ENCODE results near the gene CASP8. TPM values are rescaled to one million over a fixed set of nuclear protein-coding genes. Genes with fewer than 3 reads are reported as not detected.

The CASP8 gene
- total RNA-seq, 1 donor from 2014 or later = not detected

DNA sequence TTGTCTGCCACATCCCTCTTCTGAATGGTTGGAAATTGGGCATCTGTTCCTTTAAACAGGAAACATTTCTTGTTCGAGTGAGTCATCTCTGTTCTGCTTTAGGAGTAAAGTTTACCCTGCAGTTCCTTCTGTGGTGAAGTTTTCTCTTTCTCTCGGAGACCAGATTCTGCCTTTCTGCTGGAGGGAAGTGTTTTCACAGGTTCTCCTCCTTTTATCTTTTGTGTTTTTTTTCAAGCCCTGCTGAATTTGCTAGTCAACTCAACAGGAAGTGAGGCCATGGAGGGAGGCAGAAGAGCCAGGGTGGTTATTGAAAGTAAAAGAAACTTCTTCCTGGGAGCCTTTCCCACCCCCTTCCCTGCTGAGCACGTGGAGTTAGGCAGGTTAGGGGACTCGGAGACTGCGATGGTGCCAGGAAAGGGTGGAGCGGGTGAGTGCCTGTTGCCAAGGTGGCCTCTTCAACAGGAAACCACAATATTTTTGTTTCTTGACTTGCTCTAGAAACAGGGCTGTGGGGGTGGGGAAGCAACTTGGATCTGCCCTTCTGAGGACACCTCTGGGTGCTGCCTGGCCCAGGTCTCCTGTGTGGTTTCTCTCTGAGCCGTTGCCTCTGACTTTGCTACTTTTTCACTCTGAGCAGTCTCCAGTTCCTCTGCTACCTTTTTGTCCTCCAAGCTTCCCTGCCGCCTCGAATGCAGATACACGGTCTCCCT, 2.2 kb upstream of the CASP8 start:
- no peaks in the 10 kb centered on the region for H3K36me3 Mint-ChIP-seq (ENCODE audit: unreplicated experiment)
- DNase-seq = no peak
- H3K4me3 Mint-ChIP-seq (ENCODE audit: unreplicated experiment) = no peak overlapping the region
- no peaks in the 10 kb centered on the region for H3K4me1 Mint-ChIP-seq (ENCODE audit: low read depth, unreplicated experiment)
- no peaks in the 10 kb centered on the region for H3K9me3 Mint-ChIP-seq (ENCODE audit: unreplicated experiment)
- H3K27ac Mint-ChIP-seq (ENCODE audit: unreplicated experiment) = no peak overlapping the region
- H3K27me3 Mint-ChIP-seq (ENCODE audit: unreplicated experiment) = no peaks in the 10 kb centered on the region
- no peak for TF ChIP-seq CTCF (IDR thresholded peaks at IDR 0.05; ENCODE audit: partially characterized antibody, unreplicated experiment)

- H3K4me3 Mint-ChIP-seq (ENCODE audit: unreplicated experiment) = no peak overlapping the region
These were observed 1.4 kb upstream of the CASP8 start for GRCh38 chr2:201258666-201259615.

DNA sequence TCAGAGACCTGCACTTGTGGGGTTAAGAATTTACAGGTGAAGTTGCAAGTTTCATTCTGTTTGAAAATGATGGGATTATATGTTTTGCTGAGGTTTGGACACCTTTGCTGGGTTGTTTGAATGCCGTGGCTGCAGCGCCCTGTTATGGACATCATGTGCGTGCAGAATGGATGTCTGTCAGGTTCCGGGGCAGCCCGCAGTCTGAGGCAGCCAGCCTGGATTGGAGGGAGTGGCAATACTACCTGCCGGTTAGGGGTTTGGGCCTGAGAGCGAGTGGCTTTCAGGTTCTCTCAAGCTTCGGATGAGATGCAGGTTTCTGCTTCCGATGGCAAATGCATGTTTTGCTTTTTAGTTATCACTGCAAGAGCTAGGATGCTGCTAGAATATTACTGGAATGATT, 1.1 kb downstream of the CASP8 start:
- no peak overlapping the region for H3K4me3 Mint-ChIP-seq (ENCODE audit: unreplicated experiment)
- H3K27me3 Mint-ChIP-seq (ENCODE audit: unreplicated experiment) = no peaks in the 10 kb centered on the region
- no peak for TF ChIP-seq CTCF (IDR thresholded peaks at IDR 0.05; ENCODE audit: partially characterized antibody, unreplicated experiment)
- DNase-seq = no peak
- H3K9me3 Mint-ChIP-seq (ENCODE audit: unreplicated experiment) = peaks cover 1% of the 10 kb centered on the region
- H3K36me3 Mint-ChIP-seq (ENCODE audit: unreplicated experiment) = no peaks in the 10 kb centered on the region
- H3K27ac Mint-ChIP-seq (ENCODE audit: unreplicated experiment) = no peak overlapping the region
- no peaks in the 10 kb centered on the region for H3K4me1 Mint-ChIP-seq (ENCODE audit: low read depth, unreplicated experiment)

More at GRCh38 chr2:201258666-201259615, 1.4 kb upstream of the CASP8 start:
- TF ChIP-seq CTCF (IDR thresholded peaks at IDR 0.05; ENCODE audit: partially characterized antibody, unreplicated experiment) = no peak
- H3K36me3 Mint-ChIP-seq (ENCODE audit: unreplicated experiment) = no peaks in the 10 kb centered on the region
- no peaks in the 10 kb centered on the region for H3K27me3 Mint-ChIP-seq (ENCODE audit: unreplicated experiment)
- H3K27ac Mint-ChIP-seq (ENCODE audit: unreplicated experiment) = no peak overlapping the region
- no peak for DNase-seq
- H3K9me3 Mint-ChIP-seq (ENCODE audit: unreplicated experiment) = no peaks in the 10 kb centered on the region
- H3K4me1 Mint-ChIP-seq (ENCODE audit: low read depth, unreplicated experiment) = no peaks in the 10 kb centered on the region

DNA sequence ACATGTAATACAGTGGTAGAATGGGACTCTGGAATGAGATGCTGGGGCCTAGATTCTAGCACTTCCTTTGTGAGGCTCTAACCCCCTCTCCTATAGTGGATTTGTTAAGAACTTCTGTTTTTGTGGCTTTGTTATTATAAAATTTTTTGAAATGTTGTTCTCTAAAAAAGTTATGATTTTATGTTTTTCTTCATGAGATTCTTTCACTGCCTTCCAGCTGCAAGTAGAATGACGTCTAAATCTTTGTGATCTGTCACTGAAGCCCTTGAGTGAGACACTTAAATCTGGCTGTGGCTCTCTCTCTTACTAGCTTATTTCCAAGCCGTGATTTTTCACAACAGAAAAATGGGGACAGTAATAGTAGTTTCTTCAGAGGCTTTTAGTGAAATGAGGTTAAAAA, 1.6 kb downstream of the CASP8 start:
- Mint-ChIP-seq H3K27me3 (ENCODE audit: unreplicated experiment) (no peaks in the 10 kb centered on the region), H3K36me3 (ENCODE audit: unreplicated experiment) (no peaks in the 10 kb centered on the region), H3K27ac (ENCODE audit: unreplicated experiment) (no peak overlapping the region), H3K4me1 (ENCODE audit: low read depth, unreplicated experiment) (no peaks in the 10 kb centered on the region), H3K4me3 (ENCODE audit: unreplicated experiment) (no peak overlapping the region), H3K9me3 (ENCODE audit: unreplicated experiment) (peaks cover 1% of the 10 kb centered on the region)
- TF ChIP-seq CTCF (IDR thresholded peaks at IDR 0.05; ENCODE audit: partially characterized antibody, unreplicated experiment) = no peak
- no peak for DNase-seq

GRCh38 chr2:201262718-201263117, 2.4 kb downstream of the CASP8 start:
- Mint-ChIP-seq H3K27ac (ENCODE audit: unreplicated experiment) (no peak overlapping the region), H3K4me3 (ENCODE audit: unreplicated experiment) (no peak overlapping the region), H3K4me1 (ENCODE audit: low read depth, unreplicated experiment) (no peaks in the 10 kb centered on the region), H3K9me3 (ENCODE audit: unreplicated experiment) (peaks cover 1% of the 10 kb centered on the region), H3K27me3 (ENCODE audit: unreplicated experiment) (no peaks in the 10 kb centered on the region), H3K36me3 (ENCODE audit: unreplicated experiment) (no peaks in the 10 kb centered on the region)
- DNase-seq = no peak
- no peak for TF ChIP-seq CTCF (IDR thresholded peaks at IDR 0.05; ENCODE audit: partially characterized antibody, unreplicated experiment)
